ENCODE measurements around the gene SPNS3.

The SPNS3 gene

GRCh38 chr17:4443476-4443875, 9.7 kb downstream of the SPNS3 start:
- Histone ChIP-seq H3K4me3 (ENCODE audit: low read length) (no peak overlapping the region), H3K9me2 (replicated peaks; ENCODE audit: insufficient read depth, low read length) (no peaks in the 10 kb centered on the region), H3K36me3 (replicated peaks; ENCODE audit: insufficient read depth, low read length) (no peaks in the 10 kb centered on the region), H3K27ac (ENCODE audit: low read length) (no peak overlapping the region), H3K4me1 (ENCODE audit: low read length) (no peaks in the 10 kb centered on the region), H3K9me3 (replicated peaks; ENCODE audit: insufficient read depth, low read length) (no peaks in the 10 kb centered on the region), H3K9ac (ENCODE audit: low read length) (no peak overlapping the region), H3K79me2 (ENCODE audit: low read length) (no peaks in the 10 kb centered on the region), H2AFZ (ENCODE audit: low read length) (no peak overlapping the region), H3K27me3 (replicated peaks; ENCODE audit: insufficient read depth, low read length) (no peaks in the 10 kb centered on the region), H4K20me1 (ENCODE audit: insufficient read depth, low read length) (no peaks in the 10 kb centered on the region), H3K4me2 (ENCODE audit: low read depth, low read length) (no peak overlapping the region), H3F3A (ENCODE audit: insufficient read depth, low read length) (no peaks in the 10 kb centered on the region)
- no peak for DNase-seq
- TF ChIP-seq CTCF (IDR thresholded peaks at IDR 0.05; ENCODE audit: low read length) (no peak), EZH2 (optimal IDR thresholded peaks at IDR 0.05; ENCODE audit: low read depth, low read length) (no peak), EZH2phosphoT487 (IDR thresholded peaks at IDR 0.05; ENCODE audit: low read length) (no peak)

GRCh38 chr17:4444782-4445473, 11.2 kb downstream of the SPNS3 start:
- Histone ChIP-seq H3K9me3 (replicated peaks; ENCODE audit: insufficient read depth, low read length) (no peaks in the 10 kb centered on the region), H3K9ac (ENCODE audit: low read length) (no peak overlapping the region), H3K4me2 (ENCODE audit: low read depth, low read length) (no peak overlapping the region), H3K4me3 (ENCODE audit: low read length) (no peak overlapping the region), H3K9me2 (replicated peaks; ENCODE audit: insufficient read depth, low read length) (no peaks in the 10 kb centered on the region), H3K79me2 (ENCODE audit: low read length) (no peaks in the 10 kb centered on the region), H3K27ac (ENCODE audit: low read length) (no peak overlapping the region), H3K36me3 (replicated peaks; ENCODE audit: insufficient read depth, low read length) (no peaks in the 10 kb centered on the region), H3F3A (ENCODE audit: insufficient read depth, low read length) (no peaks in the 10 kb centered on the region), H4K20me1 (ENCODE audit: insufficient read depth, low read length) (no peaks in the 10 kb centered on the region), H2AFZ (ENCODE audit: low read length) (no peak overlapping the region), H3K27me3 (replicated peaks; ENCODE audit: insufficient read depth, low read length) (no peaks in the 10 kb centered on the region), H3K4me1 (ENCODE audit: low read length) (no peaks in the 10 kb centered on the region)
- DNase-seq: no peak
- TF ChIP-seq EZH2phosphoT487 (IDR thresholded peaks at IDR 0.05; ENCODE audit: low read length) (no peak), CTCF (IDR thresholded peaks at IDR 0.05; ENCODE audit: low read length) (no peak), EZH2 (optimal IDR thresholded peaks at IDR 0.05; ENCODE audit: low read depth, low read length) (no peak)

GRCh38 chr17:4445731-4446130, 12.0 kb downstream of the SPNS3 start:
- H3K27me3 ChIP-seq (replicated peaks; ENCODE audit: insufficient read depth, low read length): no peaks in the 10 kb centered on the region
- TF ChIP-seq EZH2phosphoT487 (IDR thresholded peaks at IDR 0.05; ENCODE audit: low read length): no peak
- TF ChIP-seq EZH2 (optimal IDR thresholded peaks at IDR 0.05; ENCODE audit: low read depth, low read length): no peak
- TF ChIP-seq CTCF (IDR thresholded peaks at IDR 0.05; ENCODE audit: low read length): no peak
- H3K79me2 ChIP-seq (ENCODE audit: low read length): no peaks in the 10 kb centered on the region

More at GRCh38 chr17:4445731-4446130, 12.0 kb downstream of the SPNS3 start:
- no peak overlapping the region for H3K4me2 ChIP-seq (ENCODE audit: low read depth, low read length)
- H3K4me1 ChIP-seq (ENCODE audit: low read length): no peaks in the 10 kb centered on the region
- H4K20me1 ChIP-seq (ENCODE audit: insufficient read depth, low read length): no peaks in the 10 kb centered on the region
- no peaks in the 10 kb centered on the region for H3K36me3 ChIP-seq (replicated peaks; ENCODE audit: insufficient read depth, low read length)
- H3K27ac ChIP-seq (ENCODE audit: low read length): no peak overlapping the region
- H3K9me2 ChIP-seq (replicated peaks; ENCODE audit: insufficient read depth, low read length): no peaks in the 10 kb centered on the region
- H3F3A ChIP-seq (ENCODE audit: insufficient read depth, low read length): no peaks in the 10 kb centered on the region
- DNase-seq: no peak
- H3K4me3 ChIP-seq (ENCODE audit: low read length): no peak overlapping the region
- no peaks in the 10 kb centered on the region for H3K9me3 ChIP-seq (replicated peaks; ENCODE audit: insufficient read depth, low read length)
- H3K9ac ChIP-seq (ENCODE audit: low read length): no peak overlapping the region
- no peak overlapping the region for H2AFZ ChIP-seq (ENCODE audit: low read length)

All from MM.1S (cell line).